Measurements from ENCODE around the gene MTOR. TPM values are rescaled to one million over a fixed set of nuclear protein-coding genes. Genes with fewer than 3 reads are reported as not detected.
"Not testable (repeated sequence)": the region's sequence is repeated elsewhere in the genome, so short reads cannot be mapped to it uniquely, and the experiment has no call there.

Gene MTOR
- 10 to 100 TPM; 46.4 to 49.6 (median 47.9) TPM for total RNA-seq

GRCh38 chr1:11262171-11263049, at the start of gene MTOR:
Gene MTOR, minus strand, starts transcription at chr1:11262551. Its CDS starts 3,142 bp downstream, at chr1:11259409.
- H3K36me3 Mint-ChIP-seq (ENCODE audit: insufficient read depth): peaks cover 6% of the 10 kb centered on the region
- no peaks in the 10 kb centered on the region for H3K27me3 Mint-ChIP-seq (ENCODE audit: low read depth)
- H3K4me3 Mint-ChIP-seq: peak within 1 kb of the TSS; percentile 91
- peak; percentile 92 for DNase-seq
- ATAC-seq: peak; percentile 97 to 98
- H3K9me3 Mint-ChIP-seq: no peaks in the 10 kb centered on the region
- H3K4me1 Mint-ChIP-seq (ENCODE audit: low read depth): peaks cover 21% of the 10 kb centered on the region

GRCh38 chr1:11309385-11309784, 47.0 kb upstream of the MTOR start:
- no peak for ATAC-seq
- no peak overlapping the region for H3K4me3 Mint-ChIP-seq
- peaks cover 3% of the 10 kb centered on the region for H3K27me3 Mint-ChIP-seq (ENCODE audit: low read depth)
- H3K36me3 Mint-ChIP-seq (ENCODE audit: insufficient read depth): no peaks in the 10 kb centered on the region
- H3K9me3 Mint-ChIP-seq: no peaks in the 10 kb centered on the region
- no peak for DNase-seq
- H3K4me1 Mint-ChIP-seq (ENCODE audit: low read depth): peaks cover 7% of the 10 kb centered on the region

- DNase-seq (no peak), ATAC-seq (no peak)
- H3K4me1 Mint-ChIP-seq (ENCODE audit: low read depth): peaks cover 7% of the 10 kb centered on the region
- no peak overlapping the region for H3K4me3 Mint-ChIP-seq
- no peaks in the 10 kb centered on the region for H3K36me3 Mint-ChIP-seq (ENCODE audit: insufficient read depth)
- H3K9me3 Mint-ChIP-seq: no peaks in the 10 kb centered on the region
- H3K27me3 Mint-ChIP-seq (ENCODE audit: low read depth): peaks cover under 1% of the 10 kb centered on the region
These were observed 46.4 kb upstream of the MTOR start for GRCh38 chr1:11308699-11309224.

- H3K4me3 Mint-ChIP-seq: no peak overlapping the region
- no peaks in the 10 kb centered on the region for H3K36me3 Mint-ChIP-seq (ENCODE audit: insufficient read depth)
- DNase-seq (no peak), ATAC-seq (no peak)
- no peaks in the 10 kb centered on the region for H3K9me3 Mint-ChIP-seq
- H3K4me1 Mint-ChIP-seq (ENCODE audit: low read depth): peaks cover 7% of the 10 kb centered on the region
- H3K27me3 Mint-ChIP-seq (ENCODE audit: low read depth): no peaks in the 10 kb centered on the region
These were observed 45.5 kb upstream of the MTOR start for GRCh38 chr1:11307852-11308251.

- not testable (repeated sequence) for ATAC-seq; H3K27me3 Mint-ChIP-seq (ENCODE audit: low read depth); H3K36me3 Mint-ChIP-seq (ENCODE audit: insufficient read depth)
These were observed 43.2 kb upstream of the MTOR start for GRCh38 chr1:11305516-11305915.

GRCh38 chr1:11302366-11302765, 40.0 kb upstream of the MTOR start:
- H3K36me3 Mint-ChIP-seq (ENCODE audit: insufficient read depth): no peaks in the 10 kb centered on the region
- H3K27me3 Mint-ChIP-seq (ENCODE audit: low read depth): no peaks in the 10 kb centered on the region
- no peak overlapping the region for H3K4me3 Mint-ChIP-seq
- ATAC-seq (no peak), DNase-seq (no peak)
- peaks cover 6% of the 10 kb centered on the region for H3K4me1 Mint-ChIP-seq (ENCODE audit: low read depth)
- no peaks in the 10 kb centered on the region for H3K9me3 Mint-ChIP-seq

More at GRCh38 chr1:11305516-11305915, 43.2 kb upstream of the MTOR start:
- H3K4me1 Mint-ChIP-seq (ENCODE audit: low read depth); DNase-seq; H3K9me3 Mint-ChIP-seq; H3K4me3 Mint-ChIP-seq: not testable (repeated sequence)

GRCh38 chr1:11301601-11302000, 39.2 kb upstream of the MTOR start:
- Mint-ChIP-seq H3K4me1 (ENCODE audit: low read depth) (peaks cover 8% of the 10 kb centered on the region), H3K9me3 (no peaks in the 10 kb centered on the region), H3K36me3 (ENCODE audit: insufficient read depth) (no peaks in the 10 kb centered on the region), H3K27me3 (ENCODE audit: low read depth) (no peaks in the 10 kb centered on the region), H3K4me3 (no peak overlapping the region)
- ATAC-seq (no peak), DNase-seq (no peak)

GRCh38 chr1:11299225-11299574, 36.8 kb upstream of the MTOR start:
- Mint-ChIP-seq H3K9me3 (no peaks in the 10 kb centered on the region), H3K27me3 (ENCODE audit: low read depth) (no peaks in the 10 kb centered on the region), H3K4me1 (ENCODE audit: low read depth) (peaks cover 24% of the 10 kb centered on the region), H3K36me3 (ENCODE audit: insufficient read depth) (peaks cover 7% of the 10 kb centered on the region), H3K4me3 (no peak overlapping the region)
- no peak for DNase-seq
- peak; percentile 48 to 55 for ATAC-seq

- Mint-ChIP-seq H3K4me1 (ENCODE audit: low read depth) (peaks cover 27% of the 10 kb centered on the region), H3K27me3 (ENCODE audit: low read depth) (no peaks in the 10 kb centered on the region), H3K4me3 (no peak overlapping the region), H3K9me3 (no peaks in the 10 kb centered on the region), H3K36me3 (ENCODE audit: insufficient read depth) (peaks cover 9% of the 10 kb centered on the region)
- DNase-seq (no peak), ATAC-seq (peak in 1 of 2 donors; percentile 26)
These were observed 36.3 kb upstream of the MTOR start for GRCh38 chr1:11298390-11299224.

GRCh38 chr1:11297774-11298173, 35.4 kb upstream of the MTOR start:
- not testable (repeated sequence) for H3K9me3 Mint-ChIP-seq; H3K36me3 Mint-ChIP-seq (ENCODE audit: insufficient read depth); H3K4me3 Mint-ChIP-seq; ATAC-seq; DNase-seq; H3K27me3 Mint-ChIP-seq (ENCODE audit: low read depth)
- peaks cover 31% of the 10 kb centered on the region for H3K4me1 Mint-ChIP-seq (ENCODE audit: low read depth)

- DNase-seq: no peak
- H3K9me3 Mint-ChIP-seq: no peaks in the 10 kb centered on the region
- H3K4me3 Mint-ChIP-seq: no peak overlapping the region
- peaks cover 16% of the 10 kb centered on the region for H3K36me3 Mint-ChIP-seq (ENCODE audit: insufficient read depth)
- H3K4me1 Mint-ChIP-seq (ENCODE audit: low read depth): peaks cover 48% of the 10 kb centered on the region
- ATAC-seq: no peak
- no peaks in the 10 kb centered on the region for H3K27me3 Mint-ChIP-seq (ENCODE audit: low read depth)
These were observed 33.6 kb upstream of the MTOR start for GRCh38 chr1:11295905-11296304.

GRCh38 chr1:11294951-11295350, 32.6 kb upstream of the MTOR start:
- Mint-ChIP-seq H3K36me3 (ENCODE audit: insufficient read depth) (peaks cover 16% of the 10 kb centered on the region), H3K4me1 (ENCODE audit: low read depth) (peaks cover 56% of the 10 kb centered on the region), H3K4me3 (peak overlapping the region; percentile 32), H3K27me3 (ENCODE audit: low read depth) (no peaks in the 10 kb centered on the region), H3K9me3 (no peaks in the 10 kb centered on the region)
- no peak for DNase-seq
- ATAC-seq: no peak

- ATAC-seq (no peak), DNase-seq (no peak)
- Mint-ChIP-seq H3K4me1 (ENCODE audit: low read depth) (peaks cover 55% of the 10 kb centered on the region), H3K27me3 (ENCODE audit: low read depth) (no peaks in the 10 kb centered on the region), H3K4me3 (no peak overlapping the region), H3K36me3 (ENCODE audit: insufficient read depth) (peaks cover 21% of the 10 kb centered on the region), H3K9me3 (no peaks in the 10 kb centered on the region)
These were observed 31.5 kb upstream of the MTOR start for GRCh38 chr1:11293856-11294255.

- H3K4me1 Mint-ChIP-seq (ENCODE audit: low read depth): peaks cover 60% of the 10 kb centered on the region
- no peak for DNase-seq
- peaks cover 28% of the 10 kb centered on the region for H3K36me3 Mint-ChIP-seq (ENCODE audit: insufficient read depth)
- no peaks in the 10 kb centered on the region for H3K27me3 Mint-ChIP-seq (ENCODE audit: low read depth)
- no peak overlapping the region for H3K4me3 Mint-ChIP-seq
- no peak for ATAC-seq
- no peaks in the 10 kb centered on the region for H3K9me3 Mint-ChIP-seq
These were observed 28.7 kb upstream of the MTOR start for GRCh38 chr1:11291049-11291448.
